Measurements from ENCODE around the gene CRYBA4.

The CRYBA4 gene

GRCh38 chr22:26629988-26630761 lies 8.4 kb downstream of the CRYBA4 start:
- DNase-seq: no peak

GRCh38 chr22:26631282-26631681 lies 9.5 kb downstream of the CRYBA4 start:
- no peak for DNase-seq

GRCh38 chr22:26632422-26633155 lies 10.8 kb downstream of the CRYBA4 start:
- DNase-seq: no peak

GRCh38 chr22:26634189-26634588 lies 12.4 kb downstream of the CRYBA4 start:
- no peak for DNase-seq

- no peak for DNase-seq
Observed at GRCh38 chr22:26635117-26635516, 13.4 kb downstream of the CRYBA4 start.

GRCh38 chr22:26636296-26636695 lies 14.5 kb downstream of the CRYBA4 start:
- DNase-seq: no peak

GRCh38 chr22:26642465-26643417 lies 21.0 kb downstream of the CRYBA4 start:
- DNase-seq: no peak

GRCh38 chr22:26643418-26644100 lies 21.8 kb downstream of the CRYBA4 start:
- no peak for DNase-seq

GRCh38 chr22:26646158-26646557 lies 24.4 kb downstream of the CRYBA4 start:
- no peak for DNase-seq

- DNase-seq: no peak
Observed at GRCh38 chr22:26648011-26648497, 26.3 kb downstream of the CRYBA4 start.

GRCh38 chr22:26648528-26649388 lies 27.0 kb downstream of the CRYBA4 start:
- no peak for DNase-seq

- DNase-seq: no peak
Observed at GRCh38 chr22:26650722-26651421, 29.1 kb downstream of the CRYBA4 start.

- no peak for DNase-seq
Observed at GRCh38 chr22:26651815-26652214, 30.1 kb downstream of the CRYBA4 start.

- DNase-seq: no peak
Observed at GRCh38 chr22:26656891-26657851, 35.4 kb downstream of the CRYBA4 start, which contains the start of gene MIAT. TSS of gene MIAT (plus strand) at chr22:26657588.

- DNase-seq: no peak
Observed at GRCh38 chr22:26658161-26658560, 36.4 kb downstream of the CRYBA4 start.

- DNase-seq: peak; percentile 41
Observed at GRCh38 chr22:26658671-26659478, 37.1 kb downstream of the CRYBA4 start.

GRCh38 chr22:26660356-26660755 lies 38.6 kb downstream of the CRYBA4 start:
- DNase-seq: no peak

- DNase-seq: no peak
Observed at GRCh38 chr22:26660961-26661578, 39.3 kb downstream of the CRYBA4 start.

All from GOT3 (cell line).